Neutrophil (primary cell): ENCODE results near the gene MXD3.

Experiments used
- H3K27ac ChIP-seq: fragments of 200-600 bp; sonication (generic); 2 replicates; pipeline ENCODE4 v1.5.1; 2016; ENCODE audit warnings: mild to moderate bottlenecking, moderate library complexity
- H3K27me3 ChIP-seq: fragments of 200-600 bp; sonication (generic); 2 replicates; pipeline ENCODE4 v1.6.0; 2016; ENCODE audit warnings: mild to moderate bottlenecking
- H3K36me3 ChIP-seq: fragments of 200-600 bp; sonication (generic); 2 replicates; pipeline ENCODE4 v1.5.1; 2017
- H3K4me1 ChIP-seq, 2 experiments: fragments of 200-600 bp in 1 of 2; sonication (generic) in 1 of 2; 1 replicate in 1 of 2; 2 replicates in 1 of 2; pipeline versions ENCODE4 v1.5.1 to v1.6.1; 2013 to 2016; ENCODE audit warnings: low read depth in 1 of 2, low read length in 1 of 2, mild to moderate bottlenecking in 1 of 2, moderate library complexity in 1 of 2; ENCODE audit not compliant: control insufficient read depth in 1 of 2, insufficient read depth in 1 of 2
- H3K4me3 ChIP-seq, 2 experiments: fragments of 200-600 bp in 1 of 2; sonication (generic) in 1 of 2; 1 replicate in 1 of 2; 2 replicates in 1 of 2; pipeline ENCODE4 v1.5.1; 2013 to 2016; ENCODE audit warnings: low read depth in 1 of 2, low read length in 1 of 2, mild to moderate bottlenecking in 1 of 2, moderate library complexity in 1 of 2
- H3K9me3 ChIP-seq: fragments of 200-600 bp; sonication (generic); 2 replicates; pipeline ENCODE4 v1.5.1; 2016
- TF ChIP-seq, protein P1 (sequence below): fragments of 200-600 bp; sonication (generic); IDR thresholded peaks from 2 replicates; pipeline ENCODE4 v1.5.1; 2016; ENCODE audit warnings: antibody characterized with exemption

MXD3 gene

DNA sequence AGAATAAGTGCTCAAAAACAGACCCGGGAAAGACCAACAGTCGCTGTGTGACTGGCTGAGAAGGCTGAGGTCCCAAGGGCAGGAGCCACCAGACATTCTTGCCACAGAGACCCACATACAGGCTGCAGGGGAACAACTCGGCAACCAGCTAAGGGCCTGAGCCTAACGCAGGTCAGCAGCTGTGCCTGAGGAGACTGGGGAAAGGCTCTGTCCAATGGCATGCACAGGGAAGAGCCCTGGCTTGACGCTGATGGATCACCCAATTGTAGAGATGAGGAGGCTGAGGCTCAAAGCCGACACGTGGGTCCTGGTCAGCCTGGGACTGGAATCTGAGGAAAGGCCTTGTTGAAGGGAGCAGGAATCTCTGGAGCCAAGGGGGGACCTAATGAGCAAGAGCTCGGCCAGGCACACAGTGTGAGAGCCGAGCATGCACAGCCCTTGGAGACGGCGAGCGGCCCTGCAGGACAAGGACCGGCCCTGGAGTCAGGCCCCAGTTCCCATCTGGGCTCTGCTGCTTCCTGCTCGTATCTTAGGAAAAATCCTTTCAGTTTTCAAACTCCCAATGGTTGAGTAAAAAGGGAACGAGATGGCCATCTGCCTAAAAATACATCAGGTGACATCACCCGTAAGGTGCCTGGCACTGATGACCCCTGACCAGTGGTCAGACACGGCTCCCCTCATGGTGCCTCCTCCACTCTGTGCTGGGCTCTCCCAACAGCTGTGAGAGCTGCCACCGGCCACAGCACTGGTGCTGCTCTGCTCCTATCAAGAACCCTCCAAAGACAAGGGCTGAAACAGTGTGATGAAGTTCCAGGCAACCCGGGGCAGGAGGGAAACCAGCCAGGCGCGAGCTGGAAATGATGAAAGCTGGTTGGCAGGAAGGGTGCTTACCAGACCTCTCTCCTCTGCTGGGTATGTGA is 23.3 kb upstream of the MXD3 start:
- H3K9me3 ChIP-seq = no peaks in the 10 kb centered on the region
- peaks cover 78% of the 10 kb centered on the region for H3K36me3 ChIP-seq

DNA sequence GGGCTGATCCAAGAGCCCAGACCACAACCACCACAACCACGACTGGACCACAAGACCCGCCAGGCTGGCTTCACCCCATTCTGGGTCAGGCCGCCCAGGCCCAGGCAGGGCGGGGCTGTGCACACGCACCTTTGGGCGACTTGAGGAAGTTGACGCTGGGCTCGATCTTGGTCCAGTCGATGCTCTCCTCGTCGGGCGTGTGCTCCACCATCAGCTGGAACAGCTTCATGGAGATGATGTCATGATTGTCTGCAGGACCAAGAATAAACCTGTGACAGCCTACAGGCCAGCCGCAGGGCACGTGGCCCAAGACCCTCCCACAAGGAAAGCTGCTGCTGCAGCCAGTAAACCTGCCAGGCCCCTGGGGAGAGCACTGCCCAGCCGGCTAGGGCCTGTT is 22.5 kb upstream of the MXD3 start:
- TF ChIP-seq, protein P1, sequence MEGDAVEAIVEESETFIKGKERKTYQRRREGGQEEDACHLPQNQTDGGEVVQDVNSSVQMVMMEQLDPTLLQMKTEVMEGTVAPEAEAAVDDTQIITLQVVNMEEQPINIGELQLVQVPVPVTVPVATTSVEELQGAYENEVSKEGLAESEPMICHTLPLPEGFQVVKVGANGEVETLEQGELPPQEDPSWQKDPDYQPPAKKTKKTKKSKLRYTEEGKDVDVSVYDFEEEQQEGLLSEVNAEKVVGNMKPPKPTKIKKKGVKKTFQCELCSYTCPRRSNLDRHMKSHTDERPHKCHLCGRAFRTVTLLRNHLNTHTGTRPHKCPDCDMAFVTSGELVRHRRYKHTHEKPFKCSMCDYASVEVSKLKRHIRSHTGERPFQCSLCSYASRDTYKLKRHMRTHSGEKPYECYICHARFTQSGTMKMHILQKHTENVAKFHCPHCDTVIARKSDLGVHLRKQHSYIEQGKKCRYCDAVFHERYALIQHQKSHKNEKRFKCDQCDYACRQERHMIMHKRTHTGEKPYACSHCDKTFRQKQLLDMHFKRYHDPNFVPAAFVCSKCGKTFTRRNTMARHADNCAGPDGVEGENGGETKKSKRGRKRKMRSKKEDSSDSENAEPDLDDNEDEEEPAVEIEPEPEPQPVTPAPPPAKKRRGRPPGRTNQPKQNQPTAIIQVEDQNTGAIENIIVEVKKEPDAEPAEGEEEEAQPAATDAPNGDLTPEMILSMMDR = no peak
- peaks cover 35 to 44% of the 10 kb centered on the region in 2 experiments for H3K4me1 ChIP-seq
- H3K27ac ChIP-seq = no peak overlapping the region
- no peak overlapping the region for H3K4me3 ChIP-seq
- no peaks in the 10 kb centered on the region for H3K9me3 ChIP-seq
- peaks cover 82% of the 10 kb centered on the region for H3K36me3 ChIP-seq
- H3K27me3 ChIP-seq = no peaks in the 10 kb centered on the region

More for the DNA sequence above, 23.3 kb upstream of the MXD3 start:
- Histone ChIP-seq H3K27ac (no peak overlapping the region), H3K27me3 (no peaks in the 10 kb centered on the region), H3K4me1 (peaks cover 44 to 53% of the 10 kb centered on the region in 2 experiments), H3K4me3 (no peak overlapping the region)
- TF ChIP-seq, protein P1 = no peak

- Histone ChIP-seq H3K4me1 (peaks cover 29 to 38% of the 10 kb centered on the region in 2 experiments), H3K4me3 (no peak overlapping the region), H3K36me3 (peaks cover 87% of the 10 kb centered on the region), H3K27me3 (no peaks in the 10 kb centered on the region), H3K27ac (no peak overlapping the region), H3K9me3 (no peaks in the 10 kb centered on the region)
- TF ChIP-seq, protein P1 = no peak
These were observed 21.9 kb upstream of the MXD3 start for GRCh38 chr5:177333420-177334154.

- Histone ChIP-seq H3K4me3 (no peak overlapping the region), H3K36me3 (peaks cover 90% of the 10 kb centered on the region), H3K27ac (no peak overlapping the region), H3K4me1 (peaks cover 22 to 34% of the 10 kb centered on the region in 2 experiments), H3K27me3 (no peaks in the 10 kb centered on the region), H3K9me3 (no peaks in the 10 kb centered on the region)
- TF ChIP-seq, protein P1 = no peak
These were observed 21.2 kb upstream of the MXD3 start for GRCh38 chr5:177332896-177333260.

DNA sequence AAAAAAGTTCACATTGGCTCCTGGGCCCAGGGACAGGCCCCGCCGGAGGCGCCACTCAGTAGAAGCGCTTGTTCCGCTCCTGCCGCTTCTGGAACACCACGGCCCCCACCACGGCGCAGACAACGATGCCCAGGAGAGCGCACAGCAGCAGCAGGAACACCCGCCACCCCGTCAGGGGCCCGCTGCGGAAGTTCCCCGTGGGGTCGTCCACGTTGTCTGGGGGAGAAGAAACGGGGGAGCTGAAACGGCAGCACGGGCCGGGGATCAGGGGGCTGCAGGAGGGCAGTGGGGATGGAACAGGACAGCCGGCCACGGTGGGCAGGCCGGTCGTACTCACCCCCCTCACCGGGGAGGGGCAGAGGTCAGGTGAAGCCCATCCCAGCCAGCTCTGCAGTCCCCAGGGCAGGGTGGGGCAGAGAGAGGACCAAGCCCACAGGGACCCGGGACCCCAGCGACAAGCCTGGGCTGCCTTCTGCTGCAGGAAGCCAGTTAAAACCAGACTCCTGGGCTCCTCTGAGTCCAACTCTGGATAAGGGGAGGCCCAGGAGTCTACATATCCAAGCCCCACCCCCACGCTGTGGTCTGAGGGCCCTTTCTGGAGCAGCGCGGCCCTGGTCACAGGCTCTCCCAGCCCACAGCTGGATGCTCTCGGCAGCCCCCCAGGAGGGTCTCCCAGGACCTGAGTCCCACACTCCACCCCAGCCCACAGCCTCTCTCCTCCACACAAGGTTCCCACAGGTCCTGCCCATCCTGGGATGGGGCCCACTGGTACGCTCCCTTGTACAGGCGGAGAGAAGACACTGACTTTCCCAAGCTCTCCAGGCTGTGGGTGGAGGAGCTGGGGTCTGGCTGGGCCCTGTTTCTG is 20.6 kb upstream of the MXD3 start:
- peaks cover 85% of the 10 kb centered on the region for H3K36me3 ChIP-seq
- TF ChIP-seq, protein P1 = no peak
- H3K9me3 ChIP-seq = no peaks in the 10 kb centered on the region
- H3K4me1 ChIP-seq = peaks cover 16 to 28% of the 10 kb centered on the region in 2 experiments
- H3K4me3 ChIP-seq = no peak overlapping the region
- H3K27me3 ChIP-seq = no peaks in the 10 kb centered on the region
- no peak overlapping the region for H3K27ac ChIP-seq
